Stimulated activated CD4-positive, alpha-beta T cell treated with anti-CD3 and anti-CD28 coated beads, Interleukin-15, amount 100 ng/mL, for 24 hours (primary cell): ENCODE results near the gene AKT3.

ENCODE experiments used
- DNase-seq: peaks from one replicate; pipeline ENCODE4 v3.0.0-alpha.2; 2020

Gene AKT3

DNA sequence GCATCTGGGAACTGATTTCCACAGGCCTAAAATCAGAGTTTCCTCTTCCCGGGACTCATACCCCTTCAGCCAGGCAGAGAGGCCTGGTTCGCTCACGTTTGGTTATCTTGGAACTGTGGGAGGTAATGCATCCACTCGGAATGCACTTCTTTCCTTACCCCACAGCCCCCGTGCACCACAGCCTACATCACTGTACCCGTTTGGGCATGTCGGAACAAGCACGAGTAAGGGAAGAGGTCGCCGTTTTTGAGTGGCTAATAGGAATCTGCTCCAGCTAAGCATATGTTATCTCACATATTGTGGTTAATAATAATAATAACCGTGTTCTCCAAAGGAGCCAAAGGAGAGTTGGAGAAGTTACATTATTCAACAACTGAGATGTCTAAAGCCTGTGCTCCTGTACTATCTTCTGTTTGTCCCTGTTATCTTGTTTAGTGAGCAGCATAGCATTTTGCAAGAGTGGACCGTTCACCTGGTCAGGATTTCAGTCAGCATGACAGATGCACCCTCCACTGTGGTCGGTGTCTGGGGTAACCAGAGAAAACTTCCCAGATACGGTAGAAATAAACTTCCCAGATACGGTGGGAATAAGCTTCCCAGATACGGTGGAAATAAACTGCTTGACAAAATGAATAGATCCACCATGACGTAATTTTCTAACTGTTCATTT lies 395.6 kb downstream of the AKT3 start:
- no peak for DNase-seq

DNA sequence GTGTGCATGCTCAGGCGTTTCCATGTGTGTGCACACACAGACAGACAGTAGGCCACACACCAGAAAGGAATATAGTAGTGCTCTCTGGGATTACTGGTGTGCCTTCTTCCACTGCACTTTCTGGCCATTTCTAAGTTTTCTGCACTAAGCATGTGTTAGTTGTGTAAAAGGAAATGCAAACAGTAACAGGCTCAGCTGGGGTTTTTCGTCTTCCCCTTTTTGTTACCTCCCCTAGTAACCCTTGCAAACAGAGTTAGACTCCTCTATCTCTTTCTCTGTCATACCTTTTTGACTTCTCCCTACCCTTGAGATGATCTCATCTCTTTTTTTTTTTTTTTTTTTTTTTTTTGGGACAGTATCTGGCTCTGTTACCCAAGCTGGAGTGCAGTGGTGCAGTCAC lies 398.0 kb downstream of the AKT3 start:
- no peak for DNase-seq

DNA sequence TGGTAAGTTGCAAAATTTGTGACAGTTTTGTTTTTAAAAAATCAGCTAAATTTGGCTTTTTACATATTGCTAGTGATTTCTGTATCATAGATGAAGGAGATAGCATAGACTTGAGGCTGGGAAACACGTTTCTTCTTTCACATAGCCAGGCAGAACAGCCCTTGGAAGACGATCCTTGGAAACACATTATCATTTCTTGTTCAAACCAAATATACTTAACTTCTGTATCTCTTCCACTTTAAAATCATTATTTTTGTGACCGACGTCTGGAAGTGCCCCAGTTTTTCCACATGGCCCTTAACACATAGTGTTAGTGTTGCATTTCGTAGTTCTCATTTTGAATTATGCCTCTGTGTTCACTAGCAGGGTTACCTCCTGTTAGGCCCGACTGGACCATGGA lies 400.7 kb downstream of the AKT3 start:
- no peak for DNase-seq

DNA sequence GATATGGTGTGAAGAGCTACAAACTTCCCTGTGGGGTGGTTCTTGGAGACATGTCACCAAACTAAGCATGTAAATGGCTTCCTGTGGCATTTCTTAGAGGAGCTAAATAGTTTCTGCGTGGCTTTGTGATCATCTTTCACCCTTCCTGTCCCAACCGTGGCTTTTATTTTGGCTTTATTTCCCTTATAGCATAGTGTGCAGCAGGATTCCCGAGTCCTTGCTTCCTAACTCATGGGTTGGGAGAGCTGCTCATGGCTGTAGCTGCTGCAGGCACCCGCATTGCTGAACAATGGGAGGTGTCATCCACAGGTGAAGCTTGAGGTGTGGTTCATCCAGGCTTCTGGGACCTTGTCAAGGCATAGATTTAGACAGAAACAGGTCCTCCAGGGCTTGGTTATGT lies 402.2 kb downstream of the AKT3 start:
- no peak for DNase-seq

DNA sequence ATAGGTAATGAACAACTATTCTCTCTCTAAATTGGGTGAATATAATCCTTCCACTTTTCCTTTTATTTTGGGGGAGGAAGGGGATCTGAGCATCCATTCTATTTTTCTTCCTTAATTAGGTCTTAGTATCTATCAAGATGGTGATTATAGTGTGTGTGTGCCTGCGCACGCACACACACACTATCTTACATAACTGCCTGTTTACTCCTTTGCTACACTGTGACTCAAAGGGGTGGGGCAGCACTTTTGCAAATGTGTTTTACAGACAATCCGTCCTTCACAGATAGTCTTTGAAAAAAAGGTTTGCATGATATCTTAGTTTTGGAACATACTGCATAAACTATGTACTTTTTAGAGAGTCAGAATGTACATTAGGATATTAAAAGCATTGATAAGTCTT lies 402.7 kb downstream of the AKT3 start:
- DNase-seq = no peak

DNA sequence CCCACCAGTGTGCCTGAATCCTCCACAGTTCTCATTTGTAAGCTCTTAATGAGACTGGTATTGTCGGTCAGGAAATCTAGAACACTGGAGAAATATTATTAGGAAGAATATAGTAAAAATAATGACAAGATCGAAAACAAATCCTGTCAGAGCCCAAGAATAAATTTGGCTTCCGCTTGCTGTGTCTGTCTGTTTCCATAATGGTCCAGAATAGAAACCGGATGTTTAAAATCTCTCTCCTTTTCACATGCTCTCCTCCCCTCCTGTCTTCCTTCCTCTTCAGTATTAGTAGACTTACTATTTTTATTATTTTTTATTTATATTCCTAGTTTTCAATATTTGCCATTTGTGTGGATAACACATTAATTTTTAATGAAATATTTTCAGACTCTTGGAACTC lies 406.5 kb downstream of the AKT3 start:
- DNase-seq = no peak

DNA sequence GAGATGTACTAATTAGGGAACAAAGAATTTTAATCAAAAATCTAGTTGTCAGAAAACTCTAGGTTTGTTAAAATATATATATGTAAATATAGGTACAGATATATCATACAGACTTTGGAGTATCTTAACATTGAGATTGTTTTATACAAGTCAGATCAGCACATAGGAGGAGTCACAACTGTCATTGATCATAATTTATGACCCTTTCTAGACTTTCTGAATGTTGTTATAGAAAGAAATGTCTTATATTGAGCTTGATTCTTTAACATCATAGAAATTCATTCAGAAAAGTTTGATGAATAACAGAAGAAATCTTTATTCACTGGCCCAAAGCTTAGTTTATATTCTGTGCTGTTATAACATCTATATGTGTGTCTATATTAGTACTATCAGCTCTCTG lies 408.4 kb downstream of the AKT3 start:
- no peak for DNase-seq

DNA sequence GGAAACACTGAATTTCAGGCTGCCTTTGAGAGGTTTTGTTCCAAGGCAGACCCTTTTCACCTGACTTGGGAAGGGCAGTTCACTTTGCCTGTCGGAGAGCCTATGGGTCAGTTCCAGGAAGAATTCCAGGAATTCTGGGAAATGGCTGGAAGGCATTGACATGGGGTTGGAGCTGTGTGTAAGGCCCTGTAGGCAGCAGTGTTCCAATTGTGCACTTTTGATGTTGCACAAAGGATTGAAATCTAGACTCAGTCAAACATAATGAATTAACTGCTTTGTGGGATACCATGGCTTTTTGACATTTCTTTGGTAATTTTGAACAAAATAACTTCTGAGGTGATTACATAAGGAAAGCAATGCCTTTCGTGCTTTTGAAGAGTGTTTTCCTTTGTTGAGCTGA lies 409.6 kb downstream of the AKT3 start:
- DNase-seq = no peak

DNA sequence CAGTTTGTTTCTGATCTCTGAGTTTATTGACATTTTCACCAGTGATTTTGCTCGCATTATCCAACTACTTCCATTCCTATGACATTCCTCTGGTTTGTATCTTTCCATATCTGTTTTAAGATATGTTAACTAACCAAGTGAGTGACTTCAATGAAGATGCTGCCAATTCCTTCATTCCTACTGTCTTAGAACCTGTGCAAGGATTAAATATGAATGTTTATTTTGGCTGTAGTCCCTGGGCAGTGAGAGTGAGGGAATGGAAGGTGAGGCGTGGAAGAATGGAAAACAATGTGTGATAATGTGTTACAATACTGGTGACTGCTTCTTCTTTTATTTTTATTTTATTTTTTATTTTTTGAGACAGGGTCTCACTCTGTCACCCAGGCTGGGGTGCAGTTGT lies 411.2 kb downstream of the AKT3 start:
- DNase-seq = no peak
